WTC11 (cell line): ENCODE measurements around the gene ATP6V1G3. TPM values are rescaled to one million over a fixed set of nuclear protein-coding genes. Genes with fewer than 3 reads are reported as not detected.

ENCODE experiments used
- ATAC-seq: fragments of 200-7000 bp; cut with Tn5 transposase; 2 replicates; pipeline ENCODE4 v1.10.0; 2021; ENCODE audit warnings: mild to moderate bottlenecking, moderate library complexity
- CTCF ChIA-PET: fragments of 300-600 bp; sonication (Branson Sonifier 250); formaldehyde crosslinking; loops from one replicate; lab custom pipeline; 2021; ENCODE audit warnings: antibody characterized with exemption; lab: Charles Lee
- POLR2A ChIA-PET: fragments of 350-600 bp; sonication (Branson Sonifier 250); formaldehyde crosslinking; loops from one replicate; lab custom pipeline; 2021; ENCODE audit warnings: antibody characterized with exemption; lab: Charles Lee
- DNase-seq: peaks from one replicate; pipeline ENCODE4 v3.0.0; 2021; ENCODE audit warnings: low spot score
- H3K27ac Mint-ChIP-seq: 2 replicates; pipeline ENCODE4 v1.8.0; 2021; ENCODE audit warnings: mixed read lengths
- H3K27me3 Mint-ChIP-seq: 2 replicates; pipeline ENCODE4 v1.8.0; 2021; ENCODE audit warnings: low read depth, mild to moderate bottlenecking, moderate library complexity, mixed read lengths
- H3K36me3 Mint-ChIP-seq: 2 replicates; pipeline ENCODE4 v1.8.0; 2021; ENCODE audit warnings: mixed read lengths
- H3K4me1 Mint-ChIP-seq: 2 replicates; pipeline ENCODE4 v1.8.0; 2022; ENCODE audit warnings: mixed read lengths
- H3K4me3 Mint-ChIP-seq: 2 replicates; pipeline ENCODE4 v1.8.0; 2021; ENCODE audit warnings: mild to moderate bottlenecking, moderate library complexity, mixed read lengths
- H3K9me3 Mint-ChIP-seq: 2 replicates; pipeline ENCODE4 v1.8.0; 2021; ENCODE audit warnings: mixed read lengths
- CBFB ChIP-seq: sonication (generic); formaldehyde crosslinking; IDR thresholded peaks from 2 replicates; pipeline ENCODE4 v1.8.1; 2022; ENCODE audit warnings: mild to moderate bottlenecking, low read depth, missing genetic modification reagents
- CREB1 ChIP-seq: sonication (generic); formaldehyde crosslinking; IDR thresholded peaks from 2 replicates; pipeline ENCODE4 v1.8.0; 2023; ENCODE audit warnings: mild to moderate bottlenecking, missing genetic modification reagents
- E2F1 ChIP-seq: sonication (generic); formaldehyde crosslinking; IDR thresholded peaks from 2 replicates; pipeline ENCODE4 v1.8.0; 2022; ENCODE audit warnings: mild to moderate bottlenecking, missing genetic modification reagents
- E2F4 ChIP-seq: sonication (generic); formaldehyde crosslinking; IDR thresholded peaks from 2 replicates; pipeline ENCODE4 v1.8.1; 2022; ENCODE audit warnings: low read depth, mild to moderate bottlenecking, moderate library complexity, missing genetic modification reagents, borderline replicate concordance
- FOXP1 ChIP-seq: sonication (generic); formaldehyde crosslinking; IDR thresholded peaks from 2 replicates; pipeline ENCODE4 v1.8.0; 2022; ENCODE audit warnings: missing genetic modification reagents, mild to moderate bottlenecking, moderate library complexity, borderline replicate concordance
- HMGA2 ChIP-seq: fragments of 250-450 bp; sonication (Bioruptor Pico); IDR thresholded peaks from 2 replicates; pipeline ENCODE4 v1.4.0; 2021; ENCODE audit warnings: mild to moderate bottlenecking, moderate library complexity
- IRF2 ChIP-seq: sonication (generic); formaldehyde crosslinking; IDR thresholded peaks from 2 replicates; pipeline ENCODE4 v1.8.0; 2022; ENCODE audit warnings: low read depth, missing genetic modification reagents, borderline replicate concordance
- MAX ChIP-seq: sonication (generic); formaldehyde crosslinking; IDR thresholded peaks from 2 replicates; pipeline ENCODE4 v1.8.0; 2022; ENCODE audit warnings: mild to moderate bottlenecking, missing genetic modification reagents
- MXD4 ChIP-seq: fragments of 250-450 bp; sonication (Bioruptor Pico); IDR thresholded peaks from 2 replicates; pipeline ENCODE4 v1.8.0; 2021; ENCODE audit warnings: mild to moderate bottlenecking, moderate library complexity, borderline replicate concordance
- MYBL2 ChIP-seq: sonication (generic); formaldehyde crosslinking; IDR thresholded peaks from 2 replicates; pipeline ENCODE4 v1.8.1; 2023; ENCODE audit warnings: mild to moderate bottlenecking, moderate library complexity, missing genetic modification reagents
- NFE2L1 ChIP-seq: sonication (generic); formaldehyde crosslinking; IDR thresholded peaks from 2 replicates; pipeline ENCODE4 v1.8.1; 2023; ENCODE audit warnings: missing genetic modification reagents
- OVOL2 ChIP-seq: fragments of 250-450 bp; sonication (Bioruptor Pico); IDR thresholded peaks from 2 replicates; pipeline ENCODE4 v1.9.0; 2021; ENCODE audit warnings: mild to moderate bottlenecking, borderline replicate concordance
- RELA ChIP-seq: sonication (generic); formaldehyde crosslinking; IDR thresholded peaks from 2 replicates; pipeline ENCODE4 v1.8.1; 2022; ENCODE audit warnings: missing genetic modification reagents, mild to moderate bottlenecking, borderline replicate concordance
- STAT6 ChIP-seq: sonication (generic); formaldehyde crosslinking; conservative IDR thresholded peaks from 2 replicates; pipeline ENCODE4 v1.8.1; 2023; ENCODE audit warnings: mild to moderate bottlenecking, low read depth, missing genetic modification reagents, moderate library complexity
- ZBTB21 ChIP-seq: sonication (generic); formaldehyde crosslinking; IDR thresholded peaks from 2 replicates; pipeline ENCODE4 v1.8.1; 2023; ENCODE audit warnings: mild to moderate bottlenecking, missing genetic modification reagents, borderline replicate concordance
- ZNF121 ChIP-seq: sonication (generic); formaldehyde crosslinking; IDR thresholded peaks from 2 replicates; pipeline ENCODE4 v1.8.0; 2023; ENCODE audit warnings: missing genetic modification reagents
- ZNF232 ChIP-seq: sonication (generic); formaldehyde crosslinking; IDR thresholded peaks from 2 replicates; pipeline ENCODE4 v1.8.0; 2022; ENCODE audit warnings: mild to moderate bottlenecking, missing genetic modification reagents
- ZNF281 ChIP-seq: sonication (generic); formaldehyde crosslinking; IDR thresholded peaks from 2 replicates; pipeline ENCODE4 v1.8.0; 2023; ENCODE audit warnings: mild to moderate bottlenecking, missing genetic modification reagents
- ZNF416 ChIP-seq: fragments of 250-450 bp; sonication (Bioruptor Pico); IDR thresholded peaks from 2 replicates; pipeline ENCODE4 v1.9.0; 2021; ENCODE audit warnings: mild to moderate bottlenecking, inconsistent platforms
- ZNF425 ChIP-seq: fragments of 250-450 bp; sonication (Bioruptor Pico); conservative IDR thresholded peaks from 2 replicates; pipeline ENCODE4 v1.9.0; 2021; ENCODE audit warnings: mild to moderate bottlenecking
- total RNA-seq: library from RNA; stranded (reverse); gene quantifications from 3 replicates; pipeline ENCODE4 v1.2.3, GENCODE V29; 2021

The ATP6V1G3 gene
- total RNA-seq, 1 experiment from 2014 or later = not detected

GRCh38 chr1:198549866-198550265 lies 9.4 kb upstream of the ATP6V1G3 start (continued):
- TF ChIP-seq STAT6 (CRISPR knock-in tag) (no peak), FOXP1 (CRISPR knock-in tag) (no peak), ZNF281 (no peak), ZNF425 (CRISPR knock-in tag) (no peak), RELA (CRISPR knock-in tag) (no peak), E2F1 (no peak), CREB1 (no peak), IRF2 (CRISPR knock-in tag) (no peak), ZNF121 (CRISPR knock-in tag) (no peak)

GRCh38 chr1:198548890-198549289 lies 8.4 kb upstream of the ATP6V1G3 start:
- H3K36me3 Mint-ChIP-seq = no peaks in the 10 kb centered on the region
- peaks cover 12% of the 10 kb centered on the region for H3K9me3 Mint-ChIP-seq
- ChIA-PET CTCF (no interaction called here), POLR2A (no interaction called here)
- H3K27ac Mint-ChIP-seq = no peak overlapping the region
- no peak overlapping the region for H3K4me3 Mint-ChIP-seq
- H3K27me3 Mint-ChIP-seq = no peaks in the 10 kb centered on the region
- DNase-seq (no peak), ATAC-seq (no peak)
- H3K4me1 Mint-ChIP-seq = no peaks in the 10 kb centered on the region
- TF ChIP-seq ZNF416 (CRISPR knock-in tag) = no peak
- TF ChIP-seq ZBTB21 = no peak
- no peak for TF ChIP-seq E2F4
- no peak for TF ChIP-seq MYBL2 (CRISPR knock-in tag)
- TF ChIP-seq HMGA2 = no peak
- no peak for TF ChIP-seq MAX (CRISPR knock-in tag)
- no peak for TF ChIP-seq NFE2L1 (CRISPR knock-in tag)
- no peak for TF ChIP-seq MXD4 (CRISPR knock-in tag)
- TF ChIP-seq STAT6 (CRISPR knock-in tag) = no peak
- TF ChIP-seq ZNF232 (CRISPR knock-in tag) = no peak
- no peak for TF ChIP-seq OVOL2
- TF ChIP-seq CBFB = no peak
- no peak for TF ChIP-seq ZNF425 (CRISPR knock-in tag)
